ENCODE results near the gene ACTR3.

ACTR3 gene

DNA sequence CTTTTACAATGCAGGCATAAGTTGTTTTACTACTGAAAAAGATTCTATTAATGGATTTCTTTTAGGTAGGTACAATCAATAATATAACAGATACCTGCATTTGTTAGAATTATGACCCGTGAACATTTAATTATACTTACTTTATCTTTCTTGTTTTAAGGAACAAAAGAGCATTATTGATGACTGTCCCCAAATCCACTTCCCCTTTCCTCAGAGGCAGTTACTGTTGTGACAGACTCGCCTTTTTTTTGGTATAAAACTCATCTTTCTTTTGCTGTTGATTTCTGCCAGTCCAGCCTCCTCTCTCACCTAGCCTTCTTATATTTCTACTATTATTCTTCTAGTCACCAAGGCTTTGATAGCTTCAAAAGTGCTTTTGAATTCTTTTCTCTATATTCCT is 12.1 kb downstream of the ACTR3 start:
- H3K4me3 ChIP-seq (ENCODE audit: low read length in 2 of 2), result no peak overlapping the region
- no peaks in the 10 kb centered on the region for H3K36me3 ChIP-seq (ENCODE audit: control insufficient read depth in 2 of 2, insufficient read depth in 2 of 2, low read length in 2 of 2)
- no peaks in the 10 kb centered on the region for H3K27me3 ChIP-seq (ENCODE audit: control insufficient read depth in 2 of 2, insufficient read depth in 2 of 2, low read length in 2 of 2)
- no peak overlapping the region for H3K9ac ChIP-seq (ENCODE audit: low read depth in 1 of 2, low read length in 2 of 2)
- no peak overlapping the region for H3K27ac ChIP-seq (ENCODE audit: low read depth in 2 of 2, low read length in 2 of 2)
- H3K4me1 ChIP-seq (ENCODE audit: control insufficient read depth in 2 of 2, insufficient read depth in 2 of 2, low read length in 2 of 2), result peaks cover 8 to 16% of the 10 kb centered on the region in 2 donors
- no peaks in the 10 kb centered on the region for H3K9me3 ChIP-seq (ENCODE audit: control insufficient read depth in 2 of 2, low read length in 2 of 2)

DNA sequence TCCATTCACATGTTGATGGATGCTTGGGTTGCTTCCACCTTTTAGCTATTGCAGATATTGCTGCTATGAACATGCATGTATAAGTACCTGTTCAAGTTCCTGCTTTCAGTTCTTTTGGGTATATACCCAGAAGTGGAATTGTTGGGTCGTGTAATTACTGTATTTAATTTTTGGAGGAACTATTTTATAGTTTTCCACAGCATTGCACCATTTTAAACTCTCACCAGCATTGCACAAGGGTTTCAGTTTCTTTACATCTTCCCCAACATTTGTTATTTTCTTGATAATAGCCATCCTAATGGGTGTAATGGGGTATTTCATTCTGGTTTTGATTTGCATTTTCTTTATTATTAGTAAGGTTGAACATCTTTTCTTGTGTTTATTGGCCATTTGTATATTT is 16.0 kb downstream of the ACTR3 start:
- no peak overlapping the region for H3K9ac ChIP-seq (ENCODE audit: low read depth in 1 of 2, low read length in 2 of 2)
- H3K4me3 ChIP-seq (ENCODE audit: low read length in 2 of 2), result no peak overlapping the region
- no peaks in the 10 kb centered on the region for H3K27me3 ChIP-seq (ENCODE audit: control insufficient read depth in 2 of 2, insufficient read depth in 2 of 2, low read length in 2 of 2)
- H3K9me3 ChIP-seq (ENCODE audit: control insufficient read depth in 2 of 2, low read length in 2 of 2), result no peaks in the 10 kb centered on the region
- no peaks in the 10 kb centered on the region for H3K36me3 ChIP-seq (ENCODE audit: control insufficient read depth in 2 of 2, insufficient read depth in 2 of 2, low read length in 2 of 2)
- H3K4me1 ChIP-seq (ENCODE audit: control insufficient read depth in 2 of 2, insufficient read depth in 2 of 2, low read length in 2 of 2), result peaks cover 0 to 6% of the 10 kb centered on the region in 2 donors
- no peak overlapping the region for H3K27ac ChIP-seq (ENCODE audit: low read depth in 2 of 2, low read length in 2 of 2)

- Histone ChIP-seq H3K4me1 (ENCODE audit: control insufficient read depth in 2 of 2, insufficient read depth in 2 of 2, low read length in 2 of 2) (peaks cover 0 to 7% of the 10 kb centered on the region in 2 donors), H3K27ac (ENCODE audit: low read depth in 2 of 2, low read length in 2 of 2) (no peak overlapping the region), H3K36me3 (ENCODE audit: control insufficient read depth in 2 of 2, insufficient read depth in 2 of 2, low read length in 2 of 2) (no peaks in the 10 kb centered on the region)
Observed at GRCh38 chr2:113906647-113907046, 16.8 kb downstream of the ACTR3 start.

DNA sequence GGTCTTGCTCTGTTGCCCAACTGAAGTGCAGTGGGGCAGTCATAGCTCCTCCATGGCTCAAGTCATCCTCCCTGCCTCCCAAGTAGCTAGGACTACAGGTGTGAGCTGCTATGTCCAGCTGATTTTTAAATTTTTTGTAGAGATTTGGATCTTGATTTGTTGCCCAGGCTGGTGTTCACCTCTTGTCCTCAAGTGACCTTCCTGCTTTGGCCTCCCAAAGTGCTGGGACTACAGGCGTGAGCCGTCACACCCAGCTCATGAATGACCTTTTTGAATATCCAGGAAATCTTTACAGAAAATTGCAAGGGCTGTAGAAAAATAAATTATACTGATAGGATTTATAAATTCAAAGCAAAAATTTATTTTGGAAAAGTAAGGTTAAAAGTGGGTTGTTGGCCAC is 17.4 kb downstream of the ACTR3 start:
- Histone ChIP-seq H3K4me1 (ENCODE audit: control insufficient read depth in 2 of 2, insufficient read depth in 2 of 2, low read length in 2 of 2) (peaks cover 0 to 7% of the 10 kb centered on the region in 2 donors), H3K4me3 (ENCODE audit: low read length in 2 of 2) (no peak overlapping the region), H3K27ac (ENCODE audit: low read depth in 2 of 2, low read length in 2 of 2) (no peak overlapping the region), H3K9me3 (ENCODE audit: control insufficient read depth in 2 of 2, low read length in 2 of 2) (no peaks in the 10 kb centered on the region), H3K9ac (ENCODE audit: low read depth in 1 of 2, low read length in 2 of 2) (no peak overlapping the region), H3K36me3 (ENCODE audit: control insufficient read depth in 2 of 2, insufficient read depth in 2 of 2, low read length in 2 of 2) (no peaks in the 10 kb centered on the region), H3K27me3 (ENCODE audit: control insufficient read depth in 2 of 2, insufficient read depth in 2 of 2, low read length in 2 of 2) (no peaks in the 10 kb centered on the region)

More at GRCh38 chr2:113906647-113907046, 16.8 kb downstream of the ACTR3 start:
- Histone ChIP-seq H3K9ac (ENCODE audit: low read depth in 1 of 2, low read length in 2 of 2) (no peak overlapping the region), H3K27me3 (ENCODE audit: control insufficient read depth in 2 of 2, insufficient read depth in 2 of 2, low read length in 2 of 2) (no peaks in the 10 kb centered on the region), H3K4me3 (ENCODE audit: low read length in 2 of 2) (no peak overlapping the region), H3K9me3 (ENCODE audit: control insufficient read depth in 2 of 2, low read length in 2 of 2) (no peaks in the 10 kb centered on the region)

DNA sequence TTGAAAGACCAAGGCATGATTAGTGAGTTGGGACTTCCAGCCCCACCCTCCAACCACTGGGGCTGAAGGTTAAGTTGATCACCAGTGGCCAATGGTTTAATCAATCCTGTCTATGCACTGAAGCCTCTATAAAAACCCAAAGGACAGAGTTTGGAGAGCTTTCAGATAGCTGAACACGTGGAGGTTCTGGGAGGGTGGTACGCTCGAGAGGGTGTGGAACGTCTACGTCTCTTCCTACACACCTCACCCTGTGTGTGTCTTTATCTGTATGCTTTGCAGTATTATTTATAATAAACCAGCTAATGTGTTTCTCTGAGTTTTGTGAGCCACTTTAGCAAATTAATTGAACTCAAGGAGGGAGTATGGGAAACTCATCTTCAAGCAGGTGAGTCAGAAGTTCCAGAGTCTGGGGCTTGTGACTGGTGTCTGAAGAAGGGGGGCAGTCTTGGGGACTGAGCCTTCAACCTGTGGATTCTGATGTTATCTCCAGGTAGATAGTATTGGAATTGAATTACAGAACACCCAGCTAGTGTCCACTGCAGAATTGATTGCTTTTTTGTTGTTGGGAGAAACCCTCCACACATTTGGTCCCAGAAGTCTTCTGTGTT is 20.3 kb downstream of the ACTR3 start:
- no peaks in the 10 kb centered on the region for H3K27me3 ChIP-seq (ENCODE audit: control insufficient read depth in 2 of 2, insufficient read depth in 2 of 2, low read length in 2 of 2)
- no peak overlapping the region for H3K9ac ChIP-seq (ENCODE audit: low read depth in 1 of 2, low read length in 2 of 2)
- no peak overlapping the region for H3K27ac ChIP-seq (ENCODE audit: low read depth in 2 of 2, low read length in 2 of 2)
- H3K36me3 ChIP-seq (ENCODE audit: control insufficient read depth in 2 of 2, insufficient read depth in 2 of 2, low read length in 2 of 2), result peaks cover 4 to 12% of the 10 kb centered on the region in 2 donors
- no peaks in the 10 kb centered on the region for H3K9me3 ChIP-seq (ENCODE audit: control insufficient read depth in 2 of 2, low read length in 2 of 2)
- peaks cover 0 to 2% of the 10 kb centered on the region in 2 donors for H3K4me1 ChIP-seq (ENCODE audit: control insufficient read depth in 2 of 2, insufficient read depth in 2 of 2, low read length in 2 of 2)
- H3K4me3 ChIP-seq (ENCODE audit: low read length in 2 of 2), result no peak overlapping the region

DNA sequence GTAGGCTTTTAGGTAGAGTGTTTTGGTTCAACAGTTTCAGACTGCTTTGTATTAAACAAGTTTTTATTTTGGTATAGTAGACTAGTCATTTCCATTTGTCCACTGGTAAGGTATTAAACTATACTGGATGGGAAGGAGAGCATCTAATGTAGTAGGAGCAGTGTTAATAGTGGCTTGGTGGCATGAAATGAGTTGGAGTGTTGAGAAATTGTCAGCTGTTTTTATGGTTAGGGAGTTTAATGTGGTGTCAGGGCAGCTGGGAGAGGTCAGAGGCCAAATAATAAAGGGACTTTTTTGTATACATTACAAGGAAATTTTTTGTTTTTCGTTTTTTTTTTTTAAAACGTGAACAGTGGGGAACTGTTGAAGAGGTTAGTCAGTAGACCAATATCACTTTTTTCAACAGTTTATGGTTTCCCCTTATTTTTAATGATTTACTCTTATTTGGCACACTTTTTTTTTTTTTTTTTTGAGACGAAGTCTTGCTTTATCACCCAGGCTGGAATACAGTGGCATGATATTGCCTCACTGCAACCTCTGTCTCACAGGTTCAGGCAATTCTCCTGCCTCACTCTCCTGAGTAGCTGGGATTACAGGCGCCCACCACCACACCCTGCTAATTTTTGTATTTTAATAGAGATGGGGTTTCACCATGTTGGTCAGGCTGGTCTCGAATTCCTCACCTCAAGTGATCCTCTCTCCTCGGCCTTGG is 21.2 kb downstream of the ACTR3 start:
- no peak overlapping the region for H3K9ac ChIP-seq (ENCODE audit: low read depth in 1 of 2, low read length in 2 of 2)
- H3K27me3 ChIP-seq (ENCODE audit: control insufficient read depth in 2 of 2, insufficient read depth in 2 of 2, low read length in 2 of 2), result no peaks in the 10 kb centered on the region
- peaks cover 0 to 2% of the 10 kb centered on the region in 2 donors for H3K4me1 ChIP-seq (ENCODE audit: control insufficient read depth in 2 of 2, insufficient read depth in 2 of 2, low read length in 2 of 2)
- peaks cover 6 to 14% of the 10 kb centered on the region in 2 donors for H3K36me3 ChIP-seq (ENCODE audit: control insufficient read depth in 2 of 2, insufficient read depth in 2 of 2, low read length in 2 of 2)
- no peaks in the 10 kb centered on the region for H3K9me3 ChIP-seq (ENCODE audit: control insufficient read depth in 2 of 2, low read length in 2 of 2)
- H3K4me3 ChIP-seq (ENCODE audit: low read length in 2 of 2), result no peak overlapping the region
- no peak overlapping the region for H3K27ac ChIP-seq (ENCODE audit: low read depth in 2 of 2, low read length in 2 of 2)

GRCh38 chr2:113915082-113915819 is 25.4 kb downstream of the ACTR3 start:
- H3K9me3 ChIP-seq (ENCODE audit: control insufficient read depth in 2 of 2, low read length in 2 of 2), result no peaks in the 10 kb centered on the region
- H3K4me3 ChIP-seq (ENCODE audit: low read length in 2 of 2), result no peak overlapping the region
- H3K27me3 ChIP-seq (ENCODE audit: control insufficient read depth in 2 of 2, insufficient read depth in 2 of 2, low read length in 2 of 2), result no peaks in the 10 kb centered on the region
- peaks cover 9 to 15% of the 10 kb centered on the region in 2 donors for H3K4me1 ChIP-seq (ENCODE audit: control insufficient read depth in 2 of 2, insufficient read depth in 2 of 2, low read length in 2 of 2)
- H3K27ac ChIP-seq (ENCODE audit: low read depth in 2 of 2, low read length in 2 of 2), result no peak overlapping the region
- peaks cover 26 to 35% of the 10 kb centered on the region in 2 donors for H3K36me3 ChIP-seq (ENCODE audit: control insufficient read depth in 2 of 2, insufficient read depth in 2 of 2, low read length in 2 of 2)
- no peak overlapping the region for H3K9ac ChIP-seq (ENCODE audit: low read depth in 1 of 2, low read length in 2 of 2)

GRCh38 chr2:113918229-113918628 is 28.3 kb downstream of the ACTR3 start:
- H3K4me3 ChIP-seq (ENCODE audit: low read length in 2 of 2), result no peak overlapping the region
- H3K27ac ChIP-seq (ENCODE audit: low read depth in 2 of 2, low read length in 2 of 2), result no peak overlapping the region
- H3K4me1 ChIP-seq (ENCODE audit: control insufficient read depth in 2 of 2, insufficient read depth in 2 of 2, low read length in 2 of 2), result peaks cover 9 to 12% of the 10 kb centered on the region in 2 donors
- H3K9ac ChIP-seq (ENCODE audit: low read depth in 1 of 2, low read length in 2 of 2), result no peak overlapping the region
- H3K9me3 ChIP-seq (ENCODE audit: control insufficient read depth in 2 of 2, low read length in 2 of 2), result no peaks in the 10 kb centered on the region
- peaks cover 36 to 46% of the 10 kb centered on the region in 2 donors for H3K36me3 ChIP-seq (ENCODE audit: control insufficient read depth in 2 of 2, insufficient read depth in 2 of 2, low read length in 2 of 2)
- no peaks in the 10 kb centered on the region for H3K27me3 ChIP-seq (ENCODE audit: control insufficient read depth in 2 of 2, insufficient read depth in 2 of 2, low read length in 2 of 2)

GRCh38 chr2:113920996-113921395 is 31.1 kb downstream of the ACTR3 start:
- H3K27ac ChIP-seq (ENCODE audit: low read depth in 2 of 2, low read length in 2 of 2), result no peak overlapping the region
- H3K27me3 ChIP-seq (ENCODE audit: control insufficient read depth in 2 of 2, insufficient read depth in 2 of 2, low read length in 2 of 2), result no peaks in the 10 kb centered on the region
- H3K36me3 ChIP-seq (ENCODE audit: control insufficient read depth in 2 of 2, insufficient read depth in 2 of 2, low read length in 2 of 2), result peaks cover 30 to 42% of the 10 kb centered on the region in 2 donors
- peaks cover 9 to 15% of the 10 kb centered on the region in 2 donors for H3K4me1 ChIP-seq (ENCODE audit: control insufficient read depth in 2 of 2, insufficient read depth in 2 of 2, low read length in 2 of 2)
- H3K4me3 ChIP-seq (ENCODE audit: low read length in 2 of 2), result no peak overlapping the region
- no peaks in the 10 kb centered on the region for H3K9me3 ChIP-seq (ENCODE audit: control insufficient read depth in 2 of 2, low read length in 2 of 2)
- no peak overlapping the region for H3K9ac ChIP-seq (ENCODE audit: low read depth in 1 of 2, low read length in 2 of 2)

- no peak overlapping the region for H3K27ac ChIP-seq (ENCODE audit: low read depth in 2 of 2, low read length in 2 of 2)
- H3K9ac ChIP-seq (ENCODE audit: low read depth in 1 of 2, low read length in 2 of 2), result no peak overlapping the region
- H3K36me3 ChIP-seq (ENCODE audit: control insufficient read depth in 2 of 2, insufficient read depth in 2 of 2, low read length in 2 of 2), result peaks cover 29 to 45% of the 10 kb centered on the region in 2 donors
- H3K27me3 ChIP-seq (ENCODE audit: control insufficient read depth in 2 of 2, insufficient read depth in 2 of 2, low read length in 2 of 2), result no peaks in the 10 kb centered on the region
- peaks cover 2 to 10% of the 10 kb centered on the region in 2 donors for H3K4me1 ChIP-seq (ENCODE audit: control insufficient read depth in 2 of 2, insufficient read depth in 2 of 2, low read length in 2 of 2)
- H3K9me3 ChIP-seq (ENCODE audit: control insufficient read depth in 2 of 2, low read length in 2 of 2), result no peaks in the 10 kb centered on the region
- H3K4me3 ChIP-seq (ENCODE audit: low read length in 2 of 2), result no peak overlapping the region
Observed at GRCh38 chr2:113922335-113922734, 32.4 kb downstream of the ACTR3 start.
